Osteocyte (in vitro differentiated cells): ENCODE data around the gene ZDHHC24. TPM values are rescaled to one million over a fixed set of nuclear protein-coding genes. Genes with fewer than 3 reads are reported as not detected.

Source experiments
- DNase-seq: peaks from one replicate; pipeline ENCODE4 v3.0.0; 2021; ENCODE audit warnings: mixed read lengths; ENCODE audit not compliant: unreplicated experiment; ENCODE audit errors: extremely low spot score
- H3K27ac Mint-ChIP-seq: one replicate; pipeline ENCODE4 v1.8.0; 2021; ENCODE audit warnings: mild to moderate bottlenecking, mixed read lengths; ENCODE audit not compliant: unreplicated experiment
- H3K27me3 Mint-ChIP-seq: one replicate; pipeline ENCODE4 v1.8.0; 2021; ENCODE audit warnings: mixed read lengths; ENCODE audit not compliant: unreplicated experiment
- H3K36me3 Mint-ChIP-seq: one replicate; pipeline ENCODE4 v1.8.0; 2021; ENCODE audit warnings: mixed read lengths; ENCODE audit not compliant: unreplicated experiment
- H3K4me1 Mint-ChIP-seq: one replicate; pipeline ENCODE4 v1.8.0; 2021; ENCODE audit warnings: mixed read lengths; ENCODE audit not compliant: unreplicated experiment
- H3K4me3 Mint-ChIP-seq: one replicate; pipeline ENCODE4 v1.8.0; 2021; ENCODE audit warnings: mild to moderate bottlenecking, moderate library complexity, mixed read lengths; ENCODE audit not compliant: unreplicated experiment
- H3K9me3 Mint-ChIP-seq: one replicate; pipeline ENCODE4 v1.8.0; 2021; ENCODE audit warnings: mixed read lengths; ENCODE audit not compliant: unreplicated experiment
- CTCF ChIP-seq: fragments of 200-600 bp; sonication (generic); IDR thresholded peaks from 2 replicates; pipeline ENCODE4 v1.5.0; 2021; ENCODE audit warnings: antibody characterized with exemption, mild to moderate bottlenecking, moderate library complexity
- total RNA-seq: library from RNA; stranded (reverse); gene quantifications from 2 replicates; pipeline ENCODE4 v1.2.1, GENCODE V29; 2021

The ZDHHC24 gene
- total RNA-seq, 1 donor from 2014 or later, result 16.6 TPM

- no peak overlapping the region for H3K4me3 Mint-ChIP-seq
- no peaks in the 10 kb centered on the region for H3K27me3 Mint-ChIP-seq
- no peaks in the 10 kb centered on the region for H3K9me3 Mint-ChIP-seq
- H3K4me1 Mint-ChIP-seq, result peaks cover 4% of the 10 kb centered on the region
- DNase-seq, result no peak
- TF ChIP-seq CTCF, result no peak
- no peak overlapping the region for H3K27ac Mint-ChIP-seq
- peaks cover 24% of the 10 kb centered on the region for H3K36me3 Mint-ChIP-seq
Measured at GRCh38 chr11:66539170-66539869, 6.5 kb downstream of the ZDHHC24 start.

- no peaks in the 10 kb centered on the region for H3K4me1 Mint-ChIP-seq
Measured at GRCh38 chr11:66532784-66533183, 13.1 kb downstream of the ZDHHC24 start.

GRCh38 chr11:66531841-66532240 lies 14.0 kb downstream of the ZDHHC24 start:
- DNase-seq, result no peak
- Mint-ChIP-seq H3K9me3 (no peaks in the 10 kb centered on the region), H3K27me3 (no peaks in the 10 kb centered on the region), H3K4me1 (no peaks in the 10 kb centered on the region), H3K27ac (no peak overlapping the region), H3K36me3 (peaks cover 12% of the 10 kb centered on the region), H3K4me3 (no peak overlapping the region)
- TF ChIP-seq CTCF, result no peak

More at GRCh38 chr11:66532784-66533183, 13.1 kb downstream of the ZDHHC24 start:
- Mint-ChIP-seq H3K27ac (no peak overlapping the region), H3K36me3 (peaks cover 15% of the 10 kb centered on the region), H3K27me3 (no peaks in the 10 kb centered on the region), H3K9me3 (no peaks in the 10 kb centered on the region), H3K4me3 (no peak overlapping the region)
- DNase-seq, result no peak
- TF ChIP-seq CTCF, result no peak

- DNase-seq, result no peak
- Mint-ChIP-seq H3K9me3 (no peaks in the 10 kb centered on the region), H3K36me3 (peaks cover 12% of the 10 kb centered on the region), H3K4me1 (no peaks in the 10 kb centered on the region), H3K4me3 (no peak overlapping the region), H3K27me3 (no peaks in the 10 kb centered on the region), H3K27ac (no peak overlapping the region)
- TF ChIP-seq CTCF, result no peak
Measured at GRCh38 chr11:66530927-66531709, 14.7 kb downstream of the ZDHHC24 start.

- no peak for DNase-seq
- no peak overlapping the region for H3K4me3 Mint-ChIP-seq
- H3K36me3 Mint-ChIP-seq, result peaks cover 6% of the 10 kb centered on the region
- no peak for TF ChIP-seq CTCF
- no peak overlapping the region for H3K27ac Mint-ChIP-seq
- no peaks in the 10 kb centered on the region for H3K4me1 Mint-ChIP-seq
- H3K9me3 Mint-ChIP-seq, result no peaks in the 10 kb centered on the region
- no peaks in the 10 kb centered on the region for H3K27me3 Mint-ChIP-seq
Measured at GRCh38 chr11:66529655-66530054, 16.2 kb downstream of the ZDHHC24 start.
